K562 (cell line): ENCODE results near the gene KPTN. TPM values are rescaled to one million over a fixed set of nuclear protein-coding genes. Genes with fewer than 3 reads are reported as not detected.

ENCODE experiments used
- DMBX1 ChIP-seq: fragments of 250-450 bp; sonication (Bioruptor Pico); IDR thresholded peaks from 2 replicates; pipeline ENCODE4 v1.8.0; 2022; ENCODE audit warnings: inconsistent platforms, mild to moderate bottlenecking, moderate library complexity, borderline replicate concordance
- HNRNPH1 ChIP-seq: fragments of 200-400 bp; formaldehyde crosslinking; optimal IDR thresholded peaks from 2 replicates; pipeline ENCODE3; 2017; ENCODE audit warnings: low read depth, mild to moderate bottlenecking, low read length, moderate library complexity
- HSF4 ChIP-seq: fragments of 250-450 bp; sonication (Bioruptor Pico); IDR thresholded peaks from 2 replicates; pipeline ENCODE4 v2.1.2; 2022; ENCODE audit warnings: mild to moderate bottlenecking, moderate library complexity, borderline replicate concordance
- KAT8 ChIP-seq: fragments of 450-650 bp; IDR thresholded peaks from 2 replicates; pipeline ENCODE4 v1.6.1; 2016; ENCODE audit warnings: low read depth, mild to moderate bottlenecking
- LCOR ChIP-seq: sonication (generic); formaldehyde crosslinking; IDR thresholded peaks from 2 replicates; pipeline ENCODE4 v1.8.0; 2022; ENCODE audit warnings: mild to moderate bottlenecking, missing genetic modification reagents
- NFIC ChIP-seq: fragments of 450-650 bp; IDR thresholded peaks from 2 replicates; pipeline ENCODE4 v1.6.1; 2017; ENCODE audit warnings: mild to moderate bottlenecking, inconsistent platforms
- PML ChIP-seq: IDR thresholded peaks from 2 replicates; pipeline ENCODE4 v1.6.1; 2012; ENCODE audit warnings: low read length, inconsistent platforms
- PURB ChIP-seq: sonication (generic); formaldehyde crosslinking; IDR thresholded peaks from 2 replicates; pipeline ENCODE4 v1.9.0; 2021; ENCODE audit warnings: low read depth, mild to moderate bottlenecking, missing genetic modification reagents
- PYGO2 ChIP-seq: fragments of 450-650 bp; IDR thresholded peaks from 2 replicates; pipeline ENCODE4 v1.6.1; 2016; ENCODE audit warnings: mild to moderate bottlenecking, missing genetic modification characterization, moderate library complexity, missing compliant biosample characterization
- SIN3A ChIP-seq, 2 experiments: fragments of 150-350 bp in 1 of 2; IDR thresholded peaks; 2 replicates each; pipeline ENCODE4 v1.6.1; 2011 to 2016; ENCODE audit warnings: borderline replicate concordance in 2 of 2, low read depth in 2 of 2, low read length in 2 of 2, mild to moderate bottlenecking in 2 of 2, moderate library complexity in 2 of 2; ENCODE audit not compliant: control insufficient read depth in 1 of 2
- SP1 ChIP-seq: sonication (generic); formaldehyde crosslinking; IDR thresholded peaks from 2 replicates; pipeline ENCODE4 v1.8.1; 2022; ENCODE audit warnings: mild to moderate bottlenecking, missing genetic modification reagents
- TGIF2 ChIP-seq: sonication (generic); formaldehyde crosslinking; IDR thresholded peaks from 2 replicates; pipeline ENCODE4 v1.8.1; 2022; ENCODE audit warnings: mild to moderate bottlenecking, missing genetic modification reagents, moderate library complexity
- THRAP3 ChIP-seq: fragments of 450-650 bp; IDR thresholded peaks from 2 replicates; pipeline ENCODE4 v1.6.1; 2016; ENCODE audit warnings: mild to moderate bottlenecking, inconsistent platforms, borderline replicate concordance
- ZKSCAN3 ChIP-seq: fragments of 250-450 bp; sonication (Bioruptor Pico); IDR thresholded peaks from 2 replicates; pipeline ENCODE4 v1.4.0; 2020
- ZNF589 ChIP-seq: fragments of 200-800 bp; sonication (Bioruptor generic); IDR thresholded peaks from 2 replicates; pipeline ENCODE4 v1.6.1; 2016; ENCODE audit warnings: low read depth, missing genetic modification characterization, missing compliant biosample characterization
- ZNF780A ChIP-seq: fragments of 250-450 bp; sonication (Bioruptor Pico); IDR thresholded peaks from 2 replicates; pipeline ENCODE4 v1.5.0; 2021; ENCODE audit warnings: mild to moderate bottlenecking
- polyA plus RNA-seq, 8 experiments: library from polyadenylated mRNA; depleted of rRNA in 4 of 8; stranded (reverse) in 5 of 8; unstranded in 3 of 8; fragments of >200 nt; fragmentation: Nextera tagmentation in 2 of 8; fragmentation: Illumina TruSeq in 1 of 8; extraction: Ambion mirVana in 2 of 8; extraction: Trizol in 1 of 8; gene quantifications; 2 replicates each; pipeline versions ENCODE4 v1.2.1 to v1.2.3, GENCODE V29; 2011 to 2014; ENCODE audit warnings: inconsistent platforms in 1 of 8, missing spikeins in 1 of 8
- total RNA-seq, 7 experiments: library from RNA; depleted of rRNA in 6 of 7; stranded (reverse); fragments of >200 nt in 6 of 7; fragmentation: Illumina TruSeq in 2 of 7; extraction: Trizol in 2 of 7; gene quantifications; 2 replicates each; pipeline versions ENCODE4 v1.2.1 to v1.2.3, GENCODE V29; 2011 to 2021; ENCODE audit warnings: low replicate concordance in 1 of 7
- TF ChIP-seq, protein P1 (sequence below), 2 experiments: IDR thresholded peaks; 2 replicates each; pipeline ENCODE4 v1.6.1; 2011; ENCODE audit warnings: borderline replicate concordance in 1 of 2, control low read depth in 1 of 2, low read depth in 1 of 2, low read length in 1 of 2, mild to moderate bottlenecking in 1 of 2, mixed read lengths in 1 of 2, moderate library complexity in 1 of 2; ENCODE audit not compliant: insufficient read depth in 1 of 2, insufficient read length in 1 of 2, poor library complexity in 1 of 2, severe bottlenecking in 1 of 2; ENCODE audit errors: extremely low read depth in 1 of 2
- TF ChIP-seq, protein P2 (sequence below): fragments of 250-450 bp; sonication (Bioruptor Pico); IDR thresholded peaks from 2 replicates; pipeline ENCODE4 v1.5.0; 2020; ENCODE audit warnings: mild to moderate bottlenecking
- TF ChIP-seq, protein P3 (sequence below): fragments of 250-450 bp; sonication (Bioruptor Pico); IDR thresholded peaks from 2 replicates; pipeline ENCODE4 v1.9.0; 2021; ENCODE audit warnings: mild to moderate bottlenecking
- TF ChIP-seq, protein P4 (sequence below), 2 experiments: fragments of 150-350 bp in 1 of 2; IDR thresholded peaks; 2 replicates each; pipeline ENCODE4 v1.6.1; 2012 to 2016; ENCODE audit warnings: low read depth in 2 of 2, low read length in 2 of 2, mild to moderate bottlenecking in 1 of 2, moderate library complexity in 1 of 2

Gene KPTN
- total and polyA plus RNA-seq, 9 of the 15 experiments (the other 6 are each of a cell fraction or from before 2014, with no cell fraction given) = 0.56 to 18.2 (median 8.5) TPM

DNA sequence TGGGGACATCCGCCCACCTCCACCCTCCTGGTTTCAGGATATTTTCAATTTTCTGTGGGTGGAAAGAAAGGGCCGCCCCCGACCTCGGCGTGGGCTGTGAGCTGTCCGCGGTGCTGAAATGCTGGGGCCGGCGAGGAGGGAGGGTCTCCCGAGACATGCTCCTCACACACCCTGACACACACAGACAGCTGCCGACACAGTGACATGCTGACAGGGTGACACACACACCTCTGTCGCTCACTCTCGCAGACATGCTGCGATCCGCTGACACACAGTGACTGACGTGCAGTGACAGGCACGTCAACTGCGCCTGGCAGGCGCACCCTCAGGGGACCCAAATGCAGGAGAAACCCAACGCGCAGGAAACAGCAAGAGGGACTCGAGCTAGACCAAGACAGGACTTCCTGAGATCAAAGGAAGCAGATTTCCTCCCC, 39.6 kb downstream of the KPTN start (continued):
- TF ChIP-seq TGIF2 (CRISPR knock-in tag) (no peak), HSF4 (CRISPR knock-in tag) (no peak), NFIC (no peak), DMBX1 (CRISPR knock-in tag) (peak; percentile 59; the same call in 1 of the 2 replicates), SIN3A (IDR thresholded peaks at IDR 0.05; ENCODE audit: borderline replicate concordance in 2 of 2, control insufficient read depth in 1 of 2, low read depth in 2 of 2, low read length in 2 of 2) (peak; percentile 46 to 86; a peak in 3 of 4 replicates), ZNF589 (CRISPR knock-in tag) (no peak), ZKSCAN3 (CRISPR knock-in tag) (no peak), HNRNPH1 (no peak), PURB (CRISPR knock-in tag) (no peak), PYGO2 (tag) (no peak), LCOR (no peak), PML (no peak), ZNF780A (CRISPR knock-in tag) (no peak), KAT8 (no peak), SP1 (no peak), THRAP3 (no peak)
- TF ChIP-seq, protein P1, sequence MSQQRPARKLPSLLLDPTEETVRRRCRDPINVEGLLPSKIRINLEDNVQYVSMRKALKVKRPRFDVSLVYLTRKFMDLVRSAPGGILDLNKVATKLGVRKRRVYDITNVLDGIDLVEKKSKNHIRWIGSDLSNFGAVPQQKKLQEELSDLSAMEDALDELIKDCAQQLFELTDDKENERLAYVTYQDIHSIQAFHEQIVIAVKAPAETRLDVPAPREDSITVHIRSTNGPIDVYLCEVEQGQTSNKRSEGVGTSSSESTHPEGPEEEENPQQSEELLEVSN (IDR thresholded peaks at IDR 0.05; ENCODE audit: borderline replicate concordance in 1 of 2, extremely low read depth in 1 of 2, insufficient read depth in 1 of 2, insufficient read length in 1 of 2, low read depth in 1 of 2, low read length in 1 of 2, poor library complexity in 1 of 2, severe bottlenecking in 1 of 2) = no peak
- TF ChIP-seq, protein P2, sequence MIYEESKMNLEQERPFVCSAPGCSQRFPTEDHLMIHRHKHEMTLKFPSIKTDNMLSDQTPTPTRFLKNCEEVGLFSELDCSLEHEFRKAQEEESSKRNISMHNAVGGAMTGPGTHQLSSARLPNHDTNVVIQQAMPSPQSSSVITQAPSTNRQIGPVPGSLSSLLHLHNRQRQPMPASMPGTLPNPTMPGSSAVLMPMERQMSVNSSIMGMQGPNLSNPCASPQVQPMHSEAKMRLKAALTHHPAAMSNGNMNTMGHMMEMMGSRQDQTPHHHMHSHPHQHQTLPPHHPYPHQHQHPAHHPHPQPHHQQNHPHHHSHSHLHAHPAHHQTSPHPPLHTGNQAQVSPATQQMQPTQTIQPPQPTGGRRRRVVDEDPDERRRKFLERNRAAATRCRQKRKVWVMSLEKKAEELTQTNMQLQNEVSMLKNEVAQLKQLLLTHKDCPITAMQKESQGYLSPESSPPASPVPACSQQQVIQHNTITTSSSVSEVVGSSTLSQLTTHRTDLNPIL (CRISPR knock-in tag) = no peak
- TF ChIP-seq, protein P3, sequence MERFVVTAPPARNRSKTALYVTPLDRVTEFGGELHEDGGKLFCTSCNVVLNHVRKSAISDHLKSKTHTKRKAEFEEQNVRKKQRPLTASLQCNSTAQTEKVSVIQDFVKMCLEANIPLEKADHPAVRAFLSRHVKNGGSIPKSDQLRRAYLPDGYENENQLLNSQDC = no peak
- TF ChIP-seq, protein P4, sequence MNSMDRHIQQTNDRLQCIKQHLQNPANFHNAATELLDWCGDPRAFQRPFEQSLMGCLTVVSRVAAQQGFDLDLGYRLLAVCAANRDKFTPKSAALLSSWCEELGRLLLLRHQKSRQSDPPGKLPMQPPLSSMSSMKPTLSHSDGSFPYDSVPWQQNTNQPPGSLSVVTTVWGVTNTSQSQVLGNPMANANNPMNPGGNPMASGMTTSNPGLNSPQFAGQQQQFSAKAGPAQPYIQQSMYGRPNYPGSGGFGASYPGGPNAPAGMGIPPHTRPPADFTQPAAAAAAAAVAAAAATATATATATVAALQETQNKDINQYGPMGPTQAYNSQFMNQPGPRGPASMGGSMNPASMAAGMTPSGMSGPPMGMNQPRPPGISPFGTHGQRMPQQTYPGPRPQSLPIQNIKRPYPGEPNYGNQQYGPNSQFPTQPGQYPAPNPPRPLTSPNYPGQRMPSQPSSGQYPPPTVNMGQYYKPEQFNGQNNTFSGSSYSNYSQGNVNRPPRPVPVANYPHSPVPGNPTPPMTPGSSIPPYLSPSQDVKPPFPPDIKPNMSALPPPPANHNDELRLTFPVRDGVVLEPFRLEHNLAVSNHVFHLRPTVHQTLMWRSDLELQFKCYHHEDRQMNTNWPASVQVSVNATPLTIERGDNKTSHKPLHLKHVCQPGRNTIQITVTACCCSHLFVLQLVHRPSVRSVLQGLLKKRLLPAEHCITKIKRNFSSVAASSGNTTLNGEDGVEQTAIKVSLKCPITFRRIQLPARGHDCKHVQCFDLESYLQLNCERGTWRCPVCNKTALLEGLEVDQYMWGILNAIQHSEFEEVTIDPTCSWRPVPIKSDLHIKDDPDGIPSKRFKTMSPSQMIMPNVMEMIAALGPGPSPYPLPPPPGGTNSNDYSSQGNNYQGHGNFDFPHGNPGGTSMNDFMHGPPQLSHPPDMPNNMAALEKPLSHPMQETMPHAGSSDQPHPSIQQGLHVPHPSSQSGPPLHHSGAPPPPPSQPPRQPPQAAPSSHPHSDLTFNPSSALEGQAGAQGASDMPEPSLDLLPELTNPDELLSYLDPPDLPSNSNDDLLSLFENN (IDR thresholded peaks at IDR 0.05; ENCODE audit: low read depth in 2 of 2, low read length in 2 of 2) = no peak
- TF ChIP-seq, all 486 proteins: peak for 46
